Hypothalamus (tissue), 51 donors: ENCODE data around the gene GOLM1.

Source experiments
- DNase-seq, 51 donors: peaks; one replicate each; lab custom pipeline; 2025; lab: John Stamatoyannopoulos, UW

The GOLM1 gene

GRCh38 chr9:85994191-85994590, 105.2 kb downstream of the GOLM1 start:
- DNase-seq: no peak

DNA sequence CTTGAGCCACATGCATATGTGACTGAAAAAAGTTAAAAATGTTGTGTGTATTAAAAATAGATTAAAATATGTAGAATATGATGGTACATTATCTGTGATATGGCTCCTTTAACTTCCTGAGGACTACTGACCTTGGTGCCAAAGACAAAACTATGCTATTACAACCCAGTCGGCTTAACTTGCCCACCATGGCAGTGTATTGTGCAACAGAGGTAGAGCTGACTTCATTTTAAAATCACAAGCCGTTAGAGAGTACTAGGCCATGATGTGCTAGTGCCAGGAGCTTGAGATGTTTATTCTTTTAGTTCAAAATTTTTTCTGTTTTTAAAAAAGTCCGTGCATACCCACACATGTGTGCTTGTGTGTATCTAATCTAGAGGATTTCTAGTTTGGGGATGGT, 112.1 kb downstream of the GOLM1 start:
- no peak for DNase-seq

DNA sequence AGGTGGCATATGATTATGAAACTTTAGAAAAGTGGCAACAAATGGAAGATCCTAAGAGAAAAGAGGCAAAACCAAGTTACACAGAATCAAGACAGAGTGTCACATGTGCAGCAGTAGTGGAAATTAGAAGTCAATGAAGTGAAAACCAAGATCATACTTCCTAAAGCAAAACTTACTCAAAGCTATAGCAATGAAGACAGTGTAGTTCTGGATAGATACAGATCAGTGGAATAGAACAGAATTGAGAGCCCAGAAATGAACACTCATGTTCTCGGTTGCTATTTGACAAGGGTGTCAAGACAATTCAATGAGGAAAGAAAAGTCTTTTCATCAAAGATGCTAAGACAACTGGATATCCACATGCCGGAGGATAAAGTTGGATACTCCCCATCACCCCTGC, 114.9 kb downstream of the GOLM1 start:
- DNase-seq: no peak

DNA sequence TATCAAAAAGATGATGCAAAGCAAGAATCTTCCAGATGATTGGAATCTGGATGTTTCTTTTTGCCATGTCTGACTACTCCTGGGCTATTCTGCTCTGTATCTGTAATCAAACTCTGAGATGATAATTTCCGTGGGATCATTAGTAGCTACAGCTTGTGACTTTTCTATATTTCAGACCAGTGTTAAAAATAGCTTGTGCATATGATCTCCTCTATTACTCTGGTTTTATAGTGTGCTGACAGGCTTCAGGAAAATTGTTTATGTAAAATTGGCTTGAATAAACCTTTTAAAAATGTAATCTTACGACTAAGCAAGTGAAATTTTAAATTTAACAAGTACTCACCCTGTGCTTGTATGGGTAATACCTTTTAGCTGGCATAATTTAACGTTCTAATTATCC, 118.0 kb downstream of the GOLM1 start:
- DNase-seq: no peak

DNA sequence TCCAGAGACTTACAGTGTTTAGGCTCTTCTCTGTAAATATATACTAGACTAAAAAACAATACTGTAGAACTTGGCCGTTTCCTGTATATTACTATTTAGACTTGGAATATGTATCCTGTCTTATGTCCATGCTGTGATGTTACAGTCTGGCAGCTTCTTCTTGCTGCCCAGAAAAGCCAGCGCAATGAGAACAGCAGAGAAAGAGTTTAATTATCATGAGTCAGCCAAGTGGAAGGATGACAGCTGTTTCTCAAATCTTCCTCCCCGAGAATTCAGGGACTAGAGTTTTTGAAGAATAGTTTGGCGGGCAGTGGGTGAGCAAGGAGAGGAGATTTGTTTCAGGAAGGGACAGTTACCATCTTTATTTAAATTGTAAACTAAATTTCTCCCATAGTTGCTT, 120.9 kb downstream of the GOLM1 start:
- DNase-seq: no peak
